RCC 7860 (cell line): Measurements from ENCODE around the gene FHOD3.

Source experiments
- DNase-seq: peaks from one replicate; pipeline ENCODE4 v3.0.0-alpha.2; 2015; ENCODE audit warnings: low spot score
- FAIRE-seq: peaks from 2 replicates; lab custom pipeline; 2012; peaks lifted over from hg19 to GRCh38; lab: Jason Lieb, UNC

FHOD3 gene

DNA sequence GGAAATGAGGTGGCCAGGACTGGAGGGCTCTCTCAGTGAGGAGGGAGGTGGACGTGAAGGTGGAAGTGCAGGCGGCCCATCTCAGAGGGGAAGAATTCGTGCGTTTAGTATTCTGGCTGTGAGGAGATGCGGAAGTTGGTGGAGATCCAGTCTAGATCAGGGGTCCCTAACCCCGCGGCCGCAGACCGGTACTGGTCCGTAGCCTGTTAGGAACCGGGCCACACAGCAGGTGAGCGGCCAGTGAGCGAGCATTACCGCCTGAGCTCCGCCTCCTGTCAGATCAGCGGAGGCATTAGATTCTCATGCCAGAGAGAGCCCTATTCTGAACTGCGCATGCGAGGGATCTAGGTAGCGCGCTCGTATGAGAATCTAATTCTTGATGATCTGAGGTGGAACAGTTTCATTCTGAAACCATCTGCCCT lies 1.6 kb upstream of the FHOD3 start:
- no peak for DNase-seq
- FAIRE-seq = no peak

DNA sequence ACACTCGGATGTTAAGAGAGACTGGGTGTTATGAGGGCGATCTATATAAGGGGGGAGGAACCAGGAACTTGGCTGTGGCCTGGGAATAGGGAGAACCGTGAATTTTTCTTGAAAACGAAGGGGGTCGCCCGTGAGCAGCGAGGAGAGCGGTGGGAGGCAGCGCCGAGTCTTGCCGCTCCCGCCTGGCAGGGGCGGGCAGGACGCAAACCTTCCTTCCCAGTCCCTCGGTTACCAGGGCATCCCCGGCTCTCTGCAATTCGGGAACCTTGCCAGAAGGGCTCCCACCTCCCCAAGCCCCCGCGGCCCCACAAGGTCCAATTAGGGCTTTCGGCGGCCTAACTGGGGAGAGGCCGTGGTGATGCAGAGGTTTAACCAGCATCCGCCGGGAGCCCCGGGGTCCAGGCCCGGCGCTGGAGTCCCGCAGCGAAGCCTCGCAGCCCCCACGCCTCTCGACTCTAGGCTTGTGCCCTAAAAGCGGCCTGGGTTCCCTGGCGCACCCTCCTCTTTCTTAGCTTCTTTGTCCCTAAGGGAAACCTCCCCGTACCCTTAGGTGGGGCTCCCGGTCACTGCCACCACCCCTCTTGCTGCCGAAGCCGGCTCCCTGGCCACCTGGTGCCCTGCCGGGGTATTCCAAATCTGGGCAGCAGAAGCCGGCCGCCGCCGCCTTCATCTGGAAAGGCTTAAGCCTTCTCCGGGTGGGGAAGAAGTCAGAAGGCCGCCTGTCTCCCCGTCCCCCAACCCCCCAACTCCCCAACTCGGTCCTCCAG lies 680 bp upstream of the FHOD3 start:
- FAIRE-seq (no peak), DNase-seq (peak; percentile 66)

DNA sequence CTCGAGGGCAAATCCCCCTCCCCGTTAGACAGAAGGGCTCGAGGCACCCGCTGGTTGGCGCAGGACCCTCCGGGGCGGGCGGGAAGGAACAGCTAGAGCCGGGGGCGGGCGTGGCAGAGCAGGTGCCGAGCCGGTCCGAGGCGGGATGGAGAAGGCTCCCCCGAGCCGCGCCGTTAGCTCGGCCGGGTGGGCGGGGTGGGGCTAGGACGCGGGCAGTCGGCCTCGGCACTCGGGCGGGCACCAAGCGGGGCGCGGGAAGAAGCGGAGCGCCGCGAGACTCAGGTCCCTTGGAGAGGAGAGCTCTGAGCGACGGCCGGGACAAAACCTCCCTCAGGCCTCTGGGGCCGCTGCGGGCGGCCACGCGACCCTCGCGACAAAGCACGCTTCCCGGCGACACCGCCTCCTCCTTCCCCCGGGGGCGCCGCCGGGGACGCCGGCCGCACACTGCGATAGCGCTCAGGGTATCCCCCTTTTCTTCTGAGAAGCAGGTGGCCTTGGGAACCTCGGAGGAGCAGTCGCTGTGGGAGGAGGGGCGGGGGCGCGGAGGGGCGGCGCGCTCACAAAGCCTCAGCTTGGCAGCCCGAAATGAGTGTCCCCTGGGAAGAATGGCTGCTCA lies 721 bp downstream of the FHOD3 start:
- no peak for DNase-seq
- FAIRE-seq = no peak

GRCh38 chr18:36299015-36299414 lies 1.5 kb downstream of the FHOD3 start:
- DNase-seq (no peak), FAIRE-seq (no peak)

GRCh38 chr18:36300211-36300610 lies 2.7 kb downstream of the FHOD3 start:
- FAIRE-seq = no peak
- no peak for DNase-seq

DNA sequence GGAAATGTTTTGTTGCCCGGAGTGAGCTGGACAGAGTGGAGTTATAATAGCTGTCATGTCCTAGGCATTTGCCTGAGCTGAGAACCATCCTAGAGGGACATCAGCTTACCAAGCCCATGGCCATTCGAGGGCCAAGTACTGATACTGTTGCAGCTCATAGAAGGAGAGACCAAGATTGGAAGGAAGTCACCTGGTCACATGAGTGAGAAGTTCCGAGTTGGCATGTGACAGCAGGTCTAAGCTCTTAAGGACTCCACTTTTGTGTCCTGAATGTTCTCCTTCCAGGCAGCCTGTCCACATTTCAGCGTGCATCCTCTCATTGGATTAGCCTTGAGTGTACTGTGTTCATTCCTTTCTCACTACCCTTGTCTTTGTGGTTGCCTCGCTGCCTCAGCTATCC lies 4.4 kb downstream of the FHOD3 start:
- DNase-seq (no peak), FAIRE-seq (no peak)

GRCh38 chr18:36302676-36303075 lies 5.2 kb downstream of the FHOD3 start:
- no peak for FAIRE-seq

DNA sequence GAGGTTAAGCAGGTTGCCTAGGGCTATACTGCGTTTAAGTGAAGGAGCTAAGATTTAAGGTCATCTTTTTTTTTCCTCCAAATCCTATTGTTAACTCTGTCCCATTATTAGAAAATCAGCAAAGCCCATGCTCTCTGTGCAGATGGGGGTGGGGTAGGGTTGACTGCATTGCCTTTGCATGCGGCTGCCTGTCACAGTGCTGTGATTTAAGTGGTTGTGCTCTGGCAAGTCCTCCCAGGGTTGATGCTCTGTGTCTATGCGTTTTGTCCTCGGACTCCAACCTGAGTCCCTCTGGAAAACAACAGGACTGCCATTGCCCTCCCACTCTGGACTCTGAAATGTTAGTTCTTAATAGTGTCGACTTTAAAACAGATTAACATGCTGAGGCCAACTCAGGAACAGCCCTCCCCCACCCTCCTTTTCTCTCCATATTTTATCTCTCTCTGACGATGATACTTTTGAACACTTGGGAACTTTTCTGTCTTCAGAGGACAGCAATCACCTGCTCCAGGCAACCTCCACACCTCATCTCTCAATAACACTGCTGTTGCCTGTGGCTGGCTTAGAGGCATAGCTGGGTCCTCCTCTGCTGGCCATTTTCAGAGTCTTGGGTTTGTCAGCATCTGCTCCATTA lies 5.8 kb downstream of the FHOD3 start:
- DNase-seq = no peak
- no peak for FAIRE-seq

More at GRCh38 chr18:36302676-36303075, 5.2 kb downstream of the FHOD3 start:
- no peak for DNase-seq

GRCh38 chr18:36304723-36305122 lies 7.2 kb downstream of the FHOD3 start:
- DNase-seq (no peak), FAIRE-seq (no peak)

DNA sequence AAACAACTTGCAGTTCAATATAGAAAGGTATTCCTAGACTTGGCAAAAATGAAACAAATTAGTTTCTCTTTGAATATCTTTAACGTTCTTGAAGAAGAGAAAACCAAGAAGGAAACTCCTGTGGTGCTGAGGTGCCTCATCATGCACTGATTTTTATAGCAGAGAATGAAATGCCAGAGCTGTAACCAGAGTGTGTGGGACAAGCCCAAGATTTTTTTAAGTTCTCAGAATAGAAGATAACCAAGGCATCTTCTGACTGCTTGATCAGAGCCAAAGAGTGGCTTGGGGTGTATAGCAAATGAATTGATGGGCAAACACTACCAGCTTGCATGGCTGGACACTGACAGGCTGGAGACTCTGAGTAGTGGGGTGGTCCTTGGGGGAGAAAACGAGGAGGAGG lies 7.9 kb downstream of the FHOD3 start:
- no peak for DNase-seq
- FAIRE-seq = no peak

DNA sequence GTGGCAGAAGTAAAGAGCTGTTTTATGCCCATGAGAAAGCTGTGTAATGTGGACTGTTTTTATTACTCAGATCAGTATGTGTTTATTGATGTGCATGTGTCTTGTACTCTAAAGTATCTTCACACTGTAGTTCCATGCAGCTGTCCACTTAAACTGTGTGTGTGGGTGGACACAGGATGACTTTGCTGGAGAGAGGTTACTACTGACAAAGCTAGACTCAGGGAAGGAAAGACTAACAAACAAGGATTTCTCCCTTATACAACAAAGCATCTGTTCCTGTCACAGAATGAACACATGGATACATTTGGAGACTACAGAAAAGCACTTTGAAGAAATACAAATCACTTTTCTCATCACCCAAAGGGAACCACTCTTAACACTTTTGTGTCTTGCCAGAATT lies 10.0 kb downstream of the FHOD3 start:
- DNase-seq (no peak), FAIRE-seq (no peak)

GRCh38 chr18:36308711-36309435 lies 11.4 kb downstream of the FHOD3 start:
- DNase-seq (no peak), FAIRE-seq (no peak)

DNA sequence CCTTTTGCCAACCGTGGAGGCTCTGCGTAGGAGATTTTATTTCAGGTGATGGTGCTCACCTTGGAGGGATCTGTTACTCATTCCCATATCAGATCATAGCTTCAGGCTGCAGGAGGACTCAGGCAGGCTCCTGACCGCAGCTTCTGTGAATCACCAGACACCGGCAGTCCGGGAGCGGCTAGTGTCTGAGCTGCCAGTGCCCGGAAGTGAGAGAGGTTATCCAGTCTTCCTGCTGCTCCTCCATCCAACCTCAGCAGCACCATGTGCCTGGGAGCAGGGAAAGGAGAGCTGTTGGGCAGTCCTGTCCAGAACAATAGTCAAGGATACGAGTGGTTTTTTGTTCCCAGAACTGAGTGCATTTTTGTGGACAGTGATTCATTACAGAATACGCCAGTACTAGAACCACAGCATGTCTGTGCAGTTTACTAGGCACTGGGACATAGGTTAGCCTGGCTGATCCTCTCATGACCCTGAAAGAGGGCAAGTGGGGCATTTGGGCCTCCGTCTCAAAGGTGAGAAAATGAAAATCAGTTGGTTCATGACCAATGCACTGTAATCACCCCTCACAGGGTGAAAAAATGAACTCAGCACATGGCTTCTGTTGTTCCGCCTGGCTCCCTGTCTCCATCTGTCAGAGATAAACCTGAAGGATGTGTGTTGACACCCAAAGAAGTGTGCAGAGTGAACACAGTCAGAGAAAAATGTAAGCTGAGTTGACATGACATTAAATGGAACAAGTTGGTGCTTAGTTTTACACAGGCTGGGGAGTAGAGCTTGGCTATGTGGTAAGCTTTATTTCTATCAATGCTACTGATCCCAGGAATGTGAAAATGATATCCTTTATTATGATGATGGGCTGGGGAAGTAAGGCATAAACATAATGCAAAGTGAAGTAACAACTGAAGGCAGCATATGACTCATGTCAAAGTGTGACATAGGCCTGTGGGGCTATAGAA lies 12.2 kb downstream of the FHOD3 start:
- FAIRE-seq (peak; percentile 98), DNase-seq (peak; percentile 99)

GRCh38 chr18:36311026-36311570 lies 13.6 kb downstream of the FHOD3 start:
- no peak for DNase-seq

GRCh38 chr18:36312806-36313395 lies 15.4 kb downstream of the FHOD3 start:
- DNase-seq = no peak
- FAIRE-seq = no peak

More at GRCh38 chr18:36311026-36311570, 13.6 kb downstream of the FHOD3 start:
- FAIRE-seq = no peak

DNA sequence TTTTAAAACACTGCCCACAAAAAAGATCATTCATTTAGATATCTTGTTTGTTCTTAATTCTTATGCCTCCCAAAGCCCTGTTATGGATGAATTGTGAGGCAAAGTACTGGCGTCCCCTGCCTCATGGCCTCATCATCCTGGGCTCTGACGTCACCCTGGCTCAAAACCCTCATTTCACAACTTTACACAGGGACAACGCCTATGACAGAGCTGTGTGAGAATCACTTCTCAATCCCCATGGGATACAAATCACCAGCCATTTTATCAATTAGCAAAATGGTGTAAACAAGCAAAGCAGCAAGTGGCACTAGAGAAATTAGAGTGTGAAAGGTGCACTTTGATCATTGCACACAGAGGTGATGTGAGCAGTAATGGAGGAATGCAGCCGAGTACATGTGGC lies 16.6 kb downstream of the FHOD3 start:
- DNase-seq = no peak
- no peak for FAIRE-seq

DNA sequence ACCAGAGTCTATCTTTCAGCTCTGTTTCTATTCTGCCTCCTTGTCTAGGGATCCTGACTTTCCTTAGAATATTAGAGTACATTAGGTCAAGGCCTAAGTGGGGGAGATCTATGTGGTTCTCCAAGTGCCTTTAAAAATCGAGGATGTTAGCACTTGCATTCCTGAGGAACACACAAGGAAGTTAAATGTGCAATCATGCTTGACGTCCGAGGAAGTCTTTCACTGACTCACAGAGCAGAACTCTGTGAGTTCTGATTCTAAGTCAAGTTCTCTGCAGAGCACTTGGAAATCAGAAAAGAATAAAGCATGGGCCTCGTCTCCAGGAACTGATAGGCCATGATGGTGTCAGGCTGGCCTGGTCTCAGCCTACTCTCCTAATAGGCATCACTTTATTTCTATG lies 17.2 kb downstream of the FHOD3 start:
- peak; percentile 97 for FAIRE-seq

DNA sequence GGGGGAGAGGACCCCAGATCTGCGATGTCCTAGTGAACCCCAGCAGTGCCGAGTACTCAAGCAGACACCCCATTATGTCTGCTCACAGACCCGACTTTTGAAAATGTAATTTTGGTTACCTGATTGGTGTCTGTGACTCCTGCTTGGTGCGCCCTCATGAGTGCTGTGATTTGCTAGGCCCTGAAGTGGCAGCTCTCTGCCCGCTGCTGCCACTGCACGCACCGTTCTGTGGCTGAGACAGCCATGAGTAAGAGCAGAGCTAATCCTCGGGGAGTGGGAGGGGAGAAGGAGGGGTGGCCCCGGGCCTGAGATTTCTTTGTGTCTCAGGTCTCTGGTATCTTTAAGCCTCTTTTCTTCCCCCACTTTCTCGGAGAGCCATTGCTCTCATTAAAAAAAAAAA lies 18.2 kb downstream of the FHOD3 start:
- DNase-seq (peak; percentile 83), FAIRE-seq (peak; percentile 87)

More for the DNA sequence above, 17.2 kb downstream of the FHOD3 start:
- DNase-seq = peak; percentile 90

DNA sequence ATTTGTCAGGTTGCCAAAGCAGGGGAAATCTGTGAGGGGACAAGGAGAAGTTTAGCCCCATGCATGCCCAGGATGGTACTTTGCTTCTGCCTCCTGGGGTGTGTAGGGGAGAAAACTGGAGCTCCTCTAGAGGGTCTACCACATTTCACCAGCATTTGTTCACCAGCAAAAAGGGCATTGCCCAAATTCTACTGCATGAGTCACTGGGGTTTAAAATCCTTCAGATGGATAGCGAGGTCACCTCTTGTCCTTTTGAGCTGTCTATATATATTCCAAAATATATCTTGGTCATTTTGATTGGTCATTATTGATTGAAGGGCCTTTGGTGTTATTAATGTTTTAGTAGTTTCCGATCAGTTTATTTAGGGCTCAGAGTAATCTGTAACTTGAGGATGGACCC lies 18.7 kb downstream of the FHOD3 start:
- no peak for DNase-seq
- FAIRE-seq = no peak
